GM12873 (cell line): ENCODE data around the gene CLDN6.

ENCODE experiments used
- TF ChIP-seq, protein P1 (sequence below): IDR thresholded peaks from 2 replicates; pipeline ENCODE4 v1.5.1; 2012; ENCODE audit warnings: low read depth, mild to moderate bottlenecking, moderate library complexity, low read length, control low read depth; ENCODE audit not compliant: insufficient read depth; ENCODE audit errors: missing control alignments

CLDN6 gene

DNA sequence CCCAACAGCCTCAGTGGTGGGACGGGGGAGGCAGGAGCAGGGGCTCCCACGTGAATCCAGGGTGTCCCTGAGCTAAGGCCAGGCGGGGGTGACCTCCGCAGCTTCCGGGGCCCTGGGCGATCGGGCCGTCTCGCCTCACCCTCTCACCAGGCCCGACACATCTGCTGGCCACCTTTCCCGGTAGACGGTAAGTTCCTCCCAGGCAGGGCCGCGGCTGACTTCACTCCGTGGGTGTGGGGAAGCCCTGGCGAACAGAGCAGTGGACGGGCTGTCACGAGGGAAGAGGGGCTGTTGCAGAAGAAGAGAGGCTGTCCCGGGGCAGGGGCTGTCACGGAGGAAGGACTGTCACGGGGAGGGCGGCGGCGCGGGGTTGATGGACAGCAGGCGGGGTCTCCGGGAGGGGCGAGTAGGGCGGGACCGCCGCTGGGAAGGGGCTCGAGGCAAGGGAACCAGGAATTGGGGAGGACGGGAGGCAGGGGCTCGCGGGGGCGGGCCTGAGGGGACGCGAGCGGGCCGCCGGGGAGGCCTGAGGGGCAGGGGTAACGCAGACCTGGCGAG, 38.2 kb downstream of the CLDN6 start:
- TF ChIP-seq, protein P1, sequence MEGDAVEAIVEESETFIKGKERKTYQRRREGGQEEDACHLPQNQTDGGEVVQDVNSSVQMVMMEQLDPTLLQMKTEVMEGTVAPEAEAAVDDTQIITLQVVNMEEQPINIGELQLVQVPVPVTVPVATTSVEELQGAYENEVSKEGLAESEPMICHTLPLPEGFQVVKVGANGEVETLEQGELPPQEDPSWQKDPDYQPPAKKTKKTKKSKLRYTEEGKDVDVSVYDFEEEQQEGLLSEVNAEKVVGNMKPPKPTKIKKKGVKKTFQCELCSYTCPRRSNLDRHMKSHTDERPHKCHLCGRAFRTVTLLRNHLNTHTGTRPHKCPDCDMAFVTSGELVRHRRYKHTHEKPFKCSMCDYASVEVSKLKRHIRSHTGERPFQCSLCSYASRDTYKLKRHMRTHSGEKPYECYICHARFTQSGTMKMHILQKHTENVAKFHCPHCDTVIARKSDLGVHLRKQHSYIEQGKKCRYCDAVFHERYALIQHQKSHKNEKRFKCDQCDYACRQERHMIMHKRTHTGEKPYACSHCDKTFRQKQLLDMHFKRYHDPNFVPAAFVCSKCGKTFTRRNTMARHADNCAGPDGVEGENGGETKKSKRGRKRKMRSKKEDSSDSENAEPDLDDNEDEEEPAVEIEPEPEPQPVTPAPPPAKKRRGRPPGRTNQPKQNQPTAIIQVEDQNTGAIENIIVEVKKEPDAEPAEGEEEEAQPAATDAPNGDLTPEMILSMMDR: no peak

DNA sequence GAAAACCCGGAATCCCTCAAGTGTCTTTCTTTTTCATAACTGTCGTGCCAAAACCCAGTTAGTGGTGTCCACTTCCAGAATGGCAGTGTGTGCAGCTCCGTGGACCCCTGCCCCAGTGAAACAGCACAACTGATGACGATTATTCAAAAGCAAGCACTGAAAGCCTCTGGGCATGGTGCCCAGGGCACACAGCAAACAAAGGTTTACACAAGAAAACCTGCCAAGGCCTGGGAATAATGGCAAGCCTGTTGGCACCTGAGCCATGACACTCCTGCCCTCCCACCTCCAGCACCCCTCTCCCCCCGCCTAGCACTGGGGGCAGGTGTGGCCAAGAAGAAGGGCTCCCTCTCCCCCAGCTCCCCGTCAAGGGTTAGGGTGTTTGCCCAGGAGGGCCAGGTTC, 40.5 kb downstream of the CLDN6 start:
- TF ChIP-seq, protein P1: no peak

DNA sequence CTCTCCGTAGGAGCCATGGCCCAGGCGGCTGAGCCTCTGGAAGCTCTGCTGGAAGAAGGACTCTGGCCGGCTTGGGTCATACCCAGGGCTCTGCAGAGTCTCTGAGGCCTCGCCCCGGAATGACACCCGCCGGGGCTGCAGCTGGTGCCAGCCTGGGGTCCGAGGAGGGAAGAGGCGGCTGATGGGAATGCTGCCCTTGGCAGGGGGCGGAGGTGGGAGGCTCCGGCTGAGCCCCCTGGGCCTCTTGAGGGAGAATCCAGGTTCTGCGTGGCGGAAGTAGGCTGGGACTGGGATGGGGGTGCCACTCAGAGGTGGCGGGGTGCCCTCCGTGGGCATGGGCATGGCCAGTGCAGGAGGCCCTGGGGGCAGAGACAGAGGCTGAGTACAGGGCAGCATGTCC, 41.3 kb downstream of the CLDN6 start:
- TF ChIP-seq, protein P1: no peak

DNA sequence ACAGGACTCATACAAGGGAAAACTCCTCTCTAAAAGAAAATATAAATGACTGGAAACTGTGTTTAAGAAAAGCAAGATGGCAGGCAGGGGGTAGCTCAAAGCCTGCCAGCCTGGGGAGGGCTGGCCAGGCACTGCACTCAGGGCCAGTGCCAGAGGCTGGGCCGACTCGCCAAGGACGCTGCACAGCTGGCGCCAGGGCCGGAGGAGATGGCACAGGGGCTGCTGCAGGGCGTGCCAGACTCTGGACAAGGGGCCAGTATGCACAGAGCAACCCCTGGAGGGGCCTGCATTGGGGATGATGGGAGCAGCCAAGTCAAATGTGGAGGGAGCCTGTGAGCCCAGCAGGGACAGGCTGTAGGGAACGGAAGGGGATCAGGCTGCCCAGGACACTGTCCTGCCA, 41.8 kb downstream of the CLDN6 start:
- TF ChIP-seq, protein P1: no peak

DNA sequence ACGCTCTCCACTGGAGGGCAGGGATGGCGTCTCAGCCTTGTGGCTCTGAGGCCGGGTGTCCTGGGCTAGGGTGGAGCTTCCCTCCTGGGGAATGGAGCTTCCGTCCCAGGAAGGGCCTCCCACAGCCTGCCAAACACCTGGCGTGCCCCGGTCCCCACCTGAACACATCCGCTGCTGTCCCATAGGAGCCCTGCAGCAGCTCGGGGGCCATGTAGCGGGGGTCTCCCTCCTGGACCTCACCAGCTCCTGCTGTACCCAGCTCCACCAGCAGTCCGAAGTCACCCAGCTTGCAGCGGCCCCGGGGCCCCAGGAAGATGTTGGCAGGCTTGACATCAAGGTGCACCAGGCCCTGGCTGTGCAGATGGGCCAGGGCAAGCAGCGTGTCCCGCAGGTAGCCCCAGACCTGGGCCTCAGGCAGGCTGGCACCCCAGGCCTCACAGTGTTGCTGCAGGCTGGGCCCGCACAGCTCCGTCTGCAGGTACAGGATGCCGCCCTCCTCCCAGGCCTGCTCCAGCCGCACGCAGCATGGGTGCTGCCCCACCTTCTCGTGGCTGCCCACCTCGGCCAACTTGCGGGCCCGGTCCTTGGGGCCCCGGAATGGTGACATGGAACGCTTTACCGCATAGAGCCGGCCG, 42.7 kb downstream of the CLDN6 start:
- TF ChIP-seq, protein P1: no peak

DNA sequence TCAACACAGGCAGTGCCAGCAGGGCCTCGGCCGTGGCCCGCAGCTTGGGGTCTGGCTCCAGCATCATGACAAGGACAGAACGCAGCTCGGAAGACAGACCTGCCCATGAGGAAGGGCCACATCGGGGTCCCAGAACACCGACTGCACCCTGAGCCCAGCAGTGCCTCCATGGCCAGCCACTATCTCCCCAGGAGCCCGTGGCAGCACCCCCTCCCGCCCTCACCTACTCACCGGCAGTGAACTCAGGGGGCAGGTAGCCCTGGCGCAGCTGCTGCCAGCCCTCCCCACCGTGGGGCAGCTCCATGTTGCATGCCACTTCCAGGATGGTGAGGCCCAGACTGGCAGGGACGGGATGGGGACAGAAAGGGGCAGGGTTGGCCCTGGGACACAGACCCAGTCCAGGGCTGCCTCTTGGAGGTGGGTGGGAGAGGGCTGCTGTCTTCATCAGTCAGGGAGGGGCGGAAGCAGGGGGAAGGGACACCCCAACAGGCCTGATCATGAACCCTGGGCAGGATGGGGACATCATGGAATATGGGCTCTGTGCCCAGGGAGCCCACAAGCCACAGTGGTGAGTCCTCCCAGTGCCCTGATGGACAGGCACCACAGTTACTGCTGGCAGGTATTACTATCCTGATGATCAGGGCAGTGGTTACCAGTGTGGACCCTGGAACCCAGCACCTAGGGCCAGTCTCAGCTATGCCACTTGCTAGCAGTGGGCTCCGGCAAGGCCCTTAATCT, 43.5 kb downstream of the CLDN6 start:
- TF ChIP-seq, protein P1: no peak

DNA sequence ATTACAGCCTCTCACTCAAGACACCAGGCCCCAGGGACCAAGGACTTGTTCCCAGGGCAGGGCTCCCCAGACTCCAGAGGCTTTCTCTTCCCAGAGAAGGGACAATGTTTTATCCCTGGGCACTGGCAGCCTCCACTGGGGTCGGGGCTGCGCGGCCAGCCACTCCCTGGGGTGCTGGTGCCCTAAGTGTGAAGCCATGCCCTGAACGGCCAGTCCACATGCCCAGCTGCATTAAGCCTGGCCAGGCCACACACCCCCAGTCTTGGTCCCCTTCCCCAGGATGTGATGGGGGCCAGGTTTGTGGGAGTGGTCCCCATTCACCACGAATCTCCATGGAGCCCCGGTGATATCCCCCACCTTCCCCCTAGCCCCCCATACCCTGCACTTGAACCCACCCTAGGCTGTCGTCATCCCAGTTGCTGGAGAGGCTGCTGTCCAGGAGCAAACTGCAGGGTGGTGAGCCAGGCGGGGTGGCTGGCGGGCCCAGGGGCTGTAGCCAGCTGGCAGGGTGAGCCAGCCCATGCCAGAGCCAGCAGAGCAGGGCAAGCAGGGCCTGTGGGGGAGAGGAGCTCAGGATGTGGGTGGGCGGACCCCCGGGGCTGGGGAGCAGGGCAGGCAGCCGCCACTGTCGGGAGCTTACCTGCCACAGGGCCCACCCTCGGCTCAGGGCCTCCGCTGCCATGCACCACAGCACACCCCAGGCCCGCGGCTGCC, 44.2 kb downstream of the CLDN6 start:
- TF ChIP-seq, protein P1: no peak
